Gastrocnemius medialis (tissue), 4 donors: ENCODE results near the gene IMPA2. TPM values are rescaled to one million over a fixed set of nuclear protein-coding genes. Genes with fewer than 3 reads are reported as not detected.
"Not testable (repeated sequence)": the region's sequence is repeated elsewhere in the genome, so short reads cannot be mapped to it uniquely, and the experiment has no call there.

Experiments
- ATAC-seq, 2 donors: fragments of 150-250 bp; one replicate each; pipeline ENCODE4 v1.9.1; 2016
- DNase-seq, 2 donors: peaks; one replicate each; pipeline ENCODE4 v3.0.0-alpha.2; 2019
- H3K27ac ChIP-seq, 4 donors: fragments of 200-600 bp; sonication (generic); 1 replicate in 1 of 4; 2 replicates in 3 of 4; pipeline ENCODE4 v1.5.1; 2016 to 2018; ENCODE audit warnings: mild to moderate bottlenecking in 2 of 4, moderate library complexity in 1 of 4
- H3K27me3 ChIP-seq, 3 donors: fragments of 200-600 bp; sonication (generic) in 2 of 3; 1 replicate in 1 of 3; 2 replicates in 2 of 3; pipeline versions ENCODE4 v1.5.1 to v1.6.0; 2016 to 2019; ENCODE audit warnings: mild to moderate bottlenecking in 1 of 3, moderate library complexity in 1 of 3
- H3K36me3 ChIP-seq, 2 donors: fragments of 200-600 bp; sonication (generic) in 1 of 2; one replicate each; pipeline ENCODE4 v1.5.1; 2017 to 2018
- H3K4me1 ChIP-seq, 2 donors: fragments of 200-600 bp; sonication (generic) in 1 of 2; one replicate each; pipeline ENCODE4 v1.5.1; 2016 to 2017; ENCODE audit warnings: mild to moderate bottlenecking in 2 of 2
- H3K4me3 ChIP-seq, 4 donors: fragments of 200-600 bp; sonication (generic) in 3 of 4; 1 replicate in 1 of 4; 2 replicates in 3 of 4; pipeline ENCODE4 v1.5.1; 2016 to 2019; ENCODE audit warnings: mild to moderate bottlenecking in 2 of 4
- H3K9me3 ChIP-seq, 3 donors: fragments of 200-600 bp; sonication (generic) in 2 of 3; 1 replicate in 1 of 3; 2 replicates in 2 of 3; pipeline ENCODE4 v1.5.1; 2016 to 2019
- POLR2A ChIP-seq, 2 donors: fragments of 450-650 bp; IDR thresholded peaks; one replicate each; pipeline ENCODE4 v1.6.1; 2017; ENCODE audit warnings: antibody characterized with exemption in 2 of 2, mild to moderate bottlenecking in 2 of 2, moderate library complexity in 2 of 2
- in situ Hi-C, 4 donors: fragments of 200-750 bp; cut with MboI; loops; one replicate each; pipeline versions ENCODE4 v1.15.0 to v1.8.0; 2017; ENCODE audit warnings: low sequenced_read_pairs in 4 of 4
- intact Hi-C: fragments of 100-400 bp; cut with DNase I; formaldehyde crosslinking; loops from one replicate; pipeline ENCODE4 v1.15.1; 2023; ENCODE audit warnings: low total_unique reads
- total RNA-seq, 4 donors: library from RNA; depleted of rRNA; stranded (reverse); fragments of >200 nt; gene quantifications; one replicate each; pipeline versions ENCODE4 v1.1.0 to v1.2.3, GENCODE V29; 2016
- TF ChIP-seq, protein P1 (sequence below), 5 experiments: fragments of 450-650 bp in 3 of 5; fragments of 200-600 bp in 2 of 5; sonication (generic) in 2 of 5; IDR thresholded peaks in 4 of 5; conservative IDR thresholded peaks in 1 of 5; 1 replicate in 4 of 5; 2 replicates in 1 of 5; pipeline ENCODE4 v1.5.1; 2016 to 2019; ENCODE audit warnings: antibody characterized with exemption in 5 of 5, mild to moderate bottlenecking in 3 of 5, moderate library complexity in 3 of 5

Gene IMPA2
- total RNA-seq, 4 donors from 2014 or later, result 245 to 391 (median 274) TPM

- in situ Hi-C loops, result no loop called here
- ATAC-seq, result no peak
- Histone ChIP-seq H3K27ac (no peak overlapping the region), H3K27me3 (no peaks in the 10 kb centered on the region), H3K36me3 (no peaks in the 10 kb centered on the region), H3K4me3 (no peak overlapping the region), H3K9me3 (no peaks in the 10 kb centered on the region), H3K4me1 (no peaks in the 10 kb centered on the region)
- no peak for DNase-seq
- TF ChIP-seq, protein P1, sequence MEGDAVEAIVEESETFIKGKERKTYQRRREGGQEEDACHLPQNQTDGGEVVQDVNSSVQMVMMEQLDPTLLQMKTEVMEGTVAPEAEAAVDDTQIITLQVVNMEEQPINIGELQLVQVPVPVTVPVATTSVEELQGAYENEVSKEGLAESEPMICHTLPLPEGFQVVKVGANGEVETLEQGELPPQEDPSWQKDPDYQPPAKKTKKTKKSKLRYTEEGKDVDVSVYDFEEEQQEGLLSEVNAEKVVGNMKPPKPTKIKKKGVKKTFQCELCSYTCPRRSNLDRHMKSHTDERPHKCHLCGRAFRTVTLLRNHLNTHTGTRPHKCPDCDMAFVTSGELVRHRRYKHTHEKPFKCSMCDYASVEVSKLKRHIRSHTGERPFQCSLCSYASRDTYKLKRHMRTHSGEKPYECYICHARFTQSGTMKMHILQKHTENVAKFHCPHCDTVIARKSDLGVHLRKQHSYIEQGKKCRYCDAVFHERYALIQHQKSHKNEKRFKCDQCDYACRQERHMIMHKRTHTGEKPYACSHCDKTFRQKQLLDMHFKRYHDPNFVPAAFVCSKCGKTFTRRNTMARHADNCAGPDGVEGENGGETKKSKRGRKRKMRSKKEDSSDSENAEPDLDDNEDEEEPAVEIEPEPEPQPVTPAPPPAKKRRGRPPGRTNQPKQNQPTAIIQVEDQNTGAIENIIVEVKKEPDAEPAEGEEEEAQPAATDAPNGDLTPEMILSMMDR (IDR thresholded peaks at IDR 0.05 in 4 of 5, conservative IDR thresholded peaks at IDR 0.05 in 1 of 5), result no peak
- no peak for TF ChIP-seq POLR2A (IDR thresholded peaks at IDR 0.05)
- intact Hi-C loops, result no loop called here
Observed at GRCh38 chr18:11960743-11961380, 20.4 kb upstream of the IMPA2 start.

- Histone ChIP-seq H3K9me3 (no peaks in the 10 kb centered on the region), H3K27ac (no peak overlapping the region), H3K4me1 (no peaks in the 10 kb centered on the region), H3K4me3 (no peak overlapping the region), H3K27me3 (no peaks in the 10 kb centered on the region), H3K36me3 (no peaks in the 10 kb centered on the region)
- ATAC-seq (no peak), DNase-seq (no peak)
- TF ChIP-seq, protein P1 (IDR thresholded peaks at IDR 0.05 in 4 of 5, conservative IDR thresholded peaks at IDR 0.05 in 1 of 5), result no peak
- no peak for TF ChIP-seq POLR2A (IDR thresholded peaks at IDR 0.05)
- intact Hi-C loops (no loop called here), in situ Hi-C loops (no loop called here)
Observed at GRCh38 chr18:11962597-11962996, 18.7 kb upstream of the IMPA2 start.

DNA sequence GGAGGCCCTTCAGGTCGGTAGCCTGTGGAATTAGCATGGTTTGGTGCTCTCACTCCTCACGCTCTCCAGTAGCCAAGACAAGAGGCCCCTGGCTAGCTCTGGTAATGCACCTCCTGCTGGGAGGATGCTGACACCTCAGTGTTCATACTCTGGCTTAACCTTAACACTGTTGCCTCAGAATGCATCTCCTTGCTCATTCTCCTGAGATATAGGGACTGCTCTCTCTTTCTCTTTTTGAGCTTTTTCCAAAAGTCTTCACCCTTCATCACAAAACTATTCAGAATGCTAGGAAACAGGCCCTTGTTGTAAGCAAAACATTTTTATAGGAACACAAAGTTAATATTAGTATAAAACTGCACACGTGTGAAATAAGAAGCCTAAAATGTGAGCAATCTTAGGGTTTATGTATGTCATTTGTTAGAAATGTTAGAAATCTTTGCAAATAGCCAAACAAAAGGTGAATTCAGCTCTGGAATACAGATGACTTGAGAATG lies 17.3 kb upstream of the IMPA2 start:
- DNase-seq (no peak), ATAC-seq (no peak)
- no peaks in the 10 kb centered on the region for H3K27me3 ChIP-seq
- no peaks in the 10 kb centered on the region for H3K9me3 ChIP-seq
- no peak overlapping the region for H3K4me3 ChIP-seq
- H3K4me1 ChIP-seq, result no peaks in the 10 kb centered on the region
- intact Hi-C loops (no loop called here), in situ Hi-C loops (no loop called here)
- TF ChIP-seq POLR2A (IDR thresholded peaks at IDR 0.05), result no peak
- TF ChIP-seq, protein P1 (IDR thresholded peaks at IDR 0.05 in 4 of 5, conservative IDR thresholded peaks at IDR 0.05 in 1 of 5), result no peak
- no peak overlapping the region for H3K27ac ChIP-seq
- H3K36me3 ChIP-seq, result no peaks in the 10 kb centered on the region

DNA sequence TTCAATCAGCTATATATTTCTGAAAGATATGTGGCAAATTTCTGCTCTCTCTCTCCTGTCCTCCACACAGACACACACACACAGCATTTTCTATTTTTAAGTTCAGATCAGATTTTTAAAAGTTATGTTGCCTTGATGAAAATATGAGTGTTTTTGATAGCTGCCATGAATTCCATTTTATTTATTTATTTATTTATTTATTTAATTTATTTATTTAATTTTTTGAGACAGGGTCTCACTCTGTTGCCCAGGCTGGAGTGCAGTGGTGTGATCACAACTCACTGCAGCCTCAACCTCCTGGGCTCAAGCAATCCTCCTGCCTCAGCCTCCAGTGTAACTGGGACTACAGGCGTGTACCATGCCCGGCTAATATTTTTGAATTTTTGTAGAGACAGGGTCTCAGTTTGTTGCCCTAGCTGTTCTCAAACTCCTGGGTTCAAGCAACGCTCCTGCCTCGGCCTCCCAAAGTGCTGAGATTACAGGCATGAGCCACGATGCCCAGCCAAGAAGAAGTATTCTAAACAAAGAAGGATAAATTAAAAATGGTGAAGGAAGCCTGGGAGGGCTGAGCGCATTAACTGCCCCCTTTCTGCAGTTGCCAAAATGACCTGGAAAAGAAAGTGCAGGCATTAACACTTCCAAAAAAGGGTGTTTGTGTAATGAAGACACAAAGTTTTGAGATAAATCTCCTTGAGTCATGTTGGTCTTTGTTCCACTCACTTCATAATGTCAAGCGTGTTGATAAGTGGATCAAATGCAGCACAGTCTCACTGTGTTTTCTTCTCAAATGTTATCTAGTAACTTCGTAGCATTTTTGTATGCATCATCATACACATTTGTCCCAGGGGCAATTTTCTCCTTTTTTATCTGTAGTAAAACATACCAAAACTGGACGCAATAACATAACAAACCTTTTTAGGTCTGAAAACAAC lies 11.1 kb upstream of the IMPA2 start:
- Histone ChIP-seq H3K36me3 (no peaks in the 10 kb centered on the region), H3K4me1 (no peaks in the 10 kb centered on the region), H3K4me3 (no peak overlapping the region), H3K9me3 (no peaks in the 10 kb centered on the region), H3K27me3 (no peaks in the 10 kb centered on the region), H3K27ac (no peak overlapping the region)
- ATAC-seq, result no peak
- DNase-seq, result no peak
- in situ Hi-C loops (no loop called here), intact Hi-C loops (no loop called here)
- TF ChIP-seq, protein P1 (IDR thresholded peaks at IDR 0.05 in 4 of 5, conservative IDR thresholded peaks at IDR 0.05 in 1 of 5), result no peak
- no peak for TF ChIP-seq POLR2A (IDR thresholded peaks at IDR 0.05)

GRCh38 chr18:11970836-11971226 lies 10.5 kb upstream of the IMPA2 start:
- DNase-seq, H3K36me3 ChIP-seq: not testable (repeated sequence)

More at GRCh38 chr18:11970836-11971226, 10.5 kb upstream of the IMPA2 start:
- H3K9me3 ChIP-seq, H3K27me3 ChIP-seq, in situ Hi-C loops, ATAC-seq, intact Hi-C loops, H3K4me1 ChIP-seq, H3K4me3 ChIP-seq, H3K27ac ChIP-seq: not testable (repeated sequence)
